SK-N-DZ (cell line): Measurements from ENCODE around the gene AGBL4.

ENCODE experiments used
- DNase-seq: peaks from one replicate; pipeline ENCODE4 v3.0.0-alpha.2; 2015; ENCODE audit warnings: low spot score

Gene AGBL4

GRCh38 chr1:48661726-48662463 lies 1361.9 kb downstream of the AGBL4 start:
- DNase-seq: no peak

GRCh38 chr1:48659801-48660200 lies 1364.0 kb downstream of the AGBL4 start:
- no peak for DNase-seq

- no peak for DNase-seq
These were observed 1366.3 kb downstream of the AGBL4 start for GRCh38 chr1:48657413-48657812.

GRCh38 chr1:48654606-48655210 lies 1369.0 kb downstream of the AGBL4 start:
- DNase-seq: peak; percentile 71

- no peak for DNase-seq
These were observed 1371.4 kb downstream of the AGBL4 start for GRCh38 chr1:48652334-48652733.

GRCh38 chr1:48649880-48650279 lies 1373.9 kb downstream of the AGBL4 start:
- DNase-seq: no peak

GRCh38 chr1:48645883-48646282 lies 1377.9 kb downstream of the AGBL4 start:
- no peak for DNase-seq

- peak; percentile 55 for DNase-seq
These were observed 1378.7 kb downstream of the AGBL4 start for GRCh38 chr1:48644905-48645605.

- no peak for DNase-seq
These were observed 1379.4 kb downstream of the AGBL4 start for GRCh38 chr1:48644190-48644900.

GRCh38 chr1:48643193-48643592 lies 1380.6 kb downstream of the AGBL4 start:
- DNase-seq: no peak

- no peak for DNase-seq
These were observed 1382.8 kb downstream of the AGBL4 start for GRCh38 chr1:48640836-48641492.

GRCh38 chr1:48629867-48630266 lies 1393.9 kb downstream of the AGBL4 start:
- DNase-seq: peak; percentile 66

GRCh38 chr1:48627486-48627885 lies 1396.3 kb downstream of the AGBL4 start:
- DNase-seq: no peak

GRCh38 chr1:48619539-48619938 lies 1404.2 kb downstream of the AGBL4 start:
- peak; percentile 19 for DNase-seq

GRCh38 chr1:48617252-48617651 lies 1406.5 kb downstream of the AGBL4 start:
- no peak for DNase-seq

- DNase-seq: no peak
These were observed 1407.0 kb downstream of the AGBL4 start for GRCh38 chr1:48616710-48617109.

GRCh38 chr1:48611841-48612240 lies 1411.9 kb downstream of the AGBL4 start:
- DNase-seq: no peak

- no peak for DNase-seq
These were observed 1412.9 kb downstream of the AGBL4 start for GRCh38 chr1:48610628-48611542.

GRCh38 chr1:48608882-48609281 lies 1414.9 kb downstream of the AGBL4 start:
- peak; percentile 58 for DNase-seq

GRCh38 chr1:48603222-48603621 lies 1420.5 kb downstream of the AGBL4 start:
- DNase-seq: no peak
